Stimulated activated CD4-positive, alpha-beta T cell treated with anti-CD3 and anti-CD28 coated beads, Interleukin-2, amount 100 ng/mL, for 48 hours (primary cell): ENCODE measurements around the gene GRIK2.

Source experiments
- DNase-seq, 2 donors: peaks; one replicate each; pipeline ENCODE4 v3.0.0-alpha.2; 2020

GRIK2 gene

GRCh38 chr6:101650402-101651100 lies 257.0 kb downstream of the GRIK2 start:
- DNase-seq: no peak

GRCh38 chr6:101652079-101652478 lies 258.6 kb downstream of the GRIK2 start:
- DNase-seq: no peak

- DNase-seq: no peak
These were observed 261.6 kb downstream of the GRIK2 start for GRCh38 chr6:101655109-101655508.

DNA sequence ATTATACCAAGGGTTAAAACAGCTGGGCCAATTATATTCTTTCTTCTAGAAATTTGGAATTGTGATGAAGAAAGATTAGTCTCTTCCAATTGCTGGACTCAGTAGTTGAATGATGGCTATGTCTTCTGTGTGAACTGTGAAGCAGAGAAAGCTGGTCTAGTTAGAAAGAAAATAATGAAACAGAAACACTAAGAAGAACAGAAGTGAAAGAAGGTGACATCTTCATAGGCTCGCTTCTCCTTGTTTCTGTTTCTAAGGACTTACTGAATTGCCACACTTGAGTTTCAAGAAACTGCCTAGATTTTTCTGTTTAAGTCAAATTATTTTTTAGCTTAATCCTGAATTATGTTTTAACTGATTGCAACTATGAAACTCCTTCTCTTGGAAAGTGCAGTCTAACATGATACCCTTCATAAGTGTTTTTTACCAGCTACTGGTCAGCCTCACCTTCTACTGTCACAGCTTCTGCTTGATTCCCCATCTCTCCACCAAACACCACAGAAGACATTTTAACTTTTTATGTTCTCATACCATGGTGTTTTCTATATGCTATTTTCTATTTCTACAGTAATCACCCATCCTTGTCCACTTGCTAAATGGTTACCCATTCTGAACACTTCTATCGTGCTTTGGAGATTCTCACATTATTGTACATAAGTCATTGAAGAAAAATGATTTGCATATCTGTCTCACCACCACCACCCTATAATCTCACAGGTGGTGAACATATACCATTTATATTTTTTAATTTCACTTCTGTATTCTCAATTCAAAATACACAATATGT lies 268.8 kb downstream of the GRIK2 start:
- DNase-seq: no peak

- DNase-seq: no peak
These were observed 269.6 kb downstream of the GRIK2 start for GRCh38 chr6:101663100-101663499.

DNA sequence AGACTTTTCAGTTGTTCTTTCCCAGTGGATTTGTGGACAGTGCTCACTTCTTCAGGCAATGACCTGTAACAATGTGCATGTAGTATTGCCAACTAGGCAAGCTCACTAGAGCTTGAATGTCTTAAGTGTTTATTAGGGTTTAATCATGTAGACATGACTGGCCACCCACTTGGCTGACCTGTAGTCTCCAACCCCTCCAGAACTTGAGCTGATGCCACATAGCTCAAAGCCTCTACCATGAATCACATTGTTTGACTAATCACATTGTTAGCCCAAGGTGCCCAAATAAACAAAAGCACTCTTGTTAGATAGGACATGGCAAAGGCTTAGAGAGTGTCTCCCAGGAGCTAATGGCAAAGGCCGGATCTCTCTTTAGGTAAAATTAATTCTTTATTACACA lies 272.7 kb downstream of the GRIK2 start:
- DNase-seq: no peak

GRCh38 chr6:101668496-101669030 lies 275.1 kb downstream of the GRIK2 start:
- DNase-seq: no peak

DNA sequence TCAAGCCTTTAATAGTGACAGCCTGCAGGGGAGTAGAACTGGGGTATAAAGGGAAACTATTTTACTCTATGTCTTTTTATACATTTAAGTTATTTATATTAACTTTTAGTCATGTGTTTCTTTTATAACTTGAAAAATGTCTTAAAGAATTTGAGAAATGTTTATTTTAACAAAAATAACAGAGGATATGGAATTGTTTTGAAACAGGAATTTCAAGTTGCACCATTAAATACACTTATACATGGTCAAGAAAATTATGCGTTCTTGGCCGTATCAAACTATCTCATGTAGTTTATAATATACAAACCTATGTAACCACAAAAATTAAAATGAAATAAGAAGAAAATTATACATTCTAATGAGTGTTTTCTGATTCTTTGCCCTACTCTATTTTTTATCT lies 282.7 kb downstream of the GRIK2 start:
- DNase-seq: no peak

- DNase-seq: no peak
These were observed 289.4 kb downstream of the GRIK2 start for GRCh38 chr6:101682937-101683336.

GRCh38 chr6:101683884-101684283 lies 290.4 kb downstream of the GRIK2 start:
- no peak for DNase-seq

- no peak for DNase-seq
These were observed 293.1 kb downstream of the GRIK2 start for GRCh38 chr6:101686653-101687052.

DNA sequence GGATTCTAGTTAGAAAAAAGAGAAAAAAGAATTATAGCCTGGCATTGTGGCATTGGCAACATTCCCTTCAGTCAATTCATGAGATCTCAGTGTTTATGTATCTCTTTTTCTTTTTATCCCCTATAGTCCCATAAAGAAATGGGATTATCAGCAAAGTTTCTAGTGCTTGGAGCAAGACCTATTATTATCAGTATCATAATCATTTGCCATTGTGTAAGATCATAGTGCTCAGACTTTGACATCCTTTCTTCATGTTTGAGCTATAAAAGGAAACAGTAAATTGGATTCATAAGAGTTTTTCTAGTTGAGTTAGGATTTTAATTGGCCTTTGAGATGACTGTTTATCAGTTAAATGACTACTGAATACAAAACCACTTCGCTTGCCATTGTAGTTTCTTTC lies 295.6 kb downstream of the GRIK2 start:
- DNase-seq: no peak

- DNase-seq: no peak
These were observed 296.2 kb downstream of the GRIK2 start for GRCh38 chr6:101689695-101690094.

DNA sequence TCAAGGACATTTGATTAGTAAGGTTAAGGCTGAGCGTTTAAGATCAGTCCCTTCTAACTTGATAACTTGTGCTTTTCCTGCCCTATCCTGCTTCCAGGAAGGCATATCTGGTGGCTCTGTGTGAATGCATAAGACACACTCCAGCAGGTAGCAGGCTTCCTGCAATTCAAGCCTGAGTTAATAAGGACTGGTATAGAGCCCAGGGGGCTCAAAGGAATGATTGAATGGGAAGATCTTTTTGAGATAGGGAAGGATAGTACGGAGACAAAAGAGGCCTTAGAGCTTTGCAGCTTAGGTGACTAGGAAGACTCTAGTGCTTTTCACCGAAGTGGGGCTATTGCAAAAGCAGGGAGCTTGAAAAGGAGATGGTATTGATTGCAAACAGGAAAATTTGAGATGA lies 307.1 kb downstream of the GRIK2 start:
- DNase-seq: no peak

DNA sequence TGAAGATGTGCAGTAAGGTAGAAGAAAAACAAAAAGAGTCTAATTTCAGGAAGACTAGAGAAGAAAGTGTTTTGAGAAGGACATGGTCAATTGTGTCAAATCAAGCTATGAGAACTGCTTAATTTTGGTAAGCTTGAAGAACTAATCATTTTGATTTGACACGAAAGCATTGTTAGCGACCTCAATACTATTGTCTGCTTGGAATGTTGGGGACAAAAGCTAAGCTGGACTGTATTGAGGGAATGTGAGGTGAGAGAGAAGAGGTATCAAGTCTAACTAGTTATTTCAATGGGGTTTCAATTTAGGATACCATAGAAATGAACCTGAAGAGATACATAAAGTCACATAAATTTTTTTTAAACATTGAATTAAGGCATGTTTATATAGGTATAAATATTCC lies 309.8 kb downstream of the GRIK2 start:
- no peak for DNase-seq

- DNase-seq: no peak
These were observed 312.4 kb downstream of the GRIK2 start for GRCh38 chr6:101705866-101706265.

DNA sequence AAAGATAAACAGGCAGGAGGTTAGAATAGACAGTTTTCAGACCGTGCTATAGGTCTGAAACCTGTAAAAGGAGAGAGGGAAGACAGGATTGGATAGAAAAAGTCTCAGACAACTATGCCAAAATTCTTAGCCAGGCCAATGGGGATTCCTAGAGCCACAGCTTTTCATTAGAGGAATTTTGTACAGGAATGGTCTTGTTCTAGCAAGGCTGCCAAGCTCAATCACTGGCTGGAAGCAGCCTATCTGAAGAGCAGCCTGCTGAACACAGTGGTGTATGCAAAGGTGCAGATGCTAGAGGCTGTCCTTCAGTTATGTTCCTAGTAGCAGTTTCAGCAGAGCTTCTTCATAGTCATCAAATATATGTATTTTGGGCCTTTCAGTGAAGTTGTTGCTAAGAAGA lies 313.1 kb downstream of the GRIK2 start:
- no peak for DNase-seq

- no peak for DNase-seq
These were observed 318.0 kb downstream of the GRIK2 start for GRCh38 chr6:101711518-101711917.

DNA sequence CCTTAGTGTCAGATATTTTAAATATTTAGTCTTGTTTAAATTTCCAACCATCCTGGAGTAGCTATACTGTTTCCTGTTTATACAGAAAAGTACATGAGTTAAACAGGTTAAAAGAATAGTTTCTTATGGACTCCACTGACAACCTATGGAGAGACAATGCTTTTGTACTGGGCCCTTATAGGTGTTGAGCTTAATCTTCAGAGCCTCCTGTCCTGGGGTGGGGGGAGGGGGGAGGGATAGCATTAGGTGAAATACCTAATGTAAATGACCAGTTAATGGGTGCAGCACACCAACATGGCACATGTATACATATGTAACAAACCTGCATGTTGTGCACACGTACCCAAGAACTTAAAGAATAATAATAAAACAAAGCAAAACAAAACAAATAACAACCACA lies 322.9 kb downstream of the GRIK2 start:
- DNase-seq: no peak

DNA sequence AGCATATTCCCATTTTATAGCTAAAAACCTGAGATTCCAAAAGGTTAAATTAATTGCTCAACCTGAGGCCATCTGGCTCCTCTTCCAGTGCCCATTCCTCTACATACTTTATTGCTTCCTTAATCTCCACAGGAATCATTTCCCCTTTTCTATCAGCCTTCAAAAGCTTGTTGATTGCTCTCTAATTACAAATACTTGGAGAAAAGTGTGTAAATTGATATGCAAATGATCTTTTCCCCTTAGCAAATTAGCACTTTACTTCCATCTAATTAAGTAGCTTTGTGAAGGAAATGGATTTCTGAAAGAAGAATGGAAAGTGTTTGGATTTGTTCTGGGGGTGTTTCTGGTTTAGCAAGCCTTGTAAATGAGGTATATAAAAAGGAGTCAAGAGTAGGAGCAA lies 323.3 kb downstream of the GRIK2 start:
- no peak for DNase-seq

GRCh38 chr6:101719521-101719920 lies 326.0 kb downstream of the GRIK2 start:
- no peak for DNase-seq

GRCh38 chr6:101722471-101722870 lies 329.0 kb downstream of the GRIK2 start:
- DNase-seq: no peak

DNA sequence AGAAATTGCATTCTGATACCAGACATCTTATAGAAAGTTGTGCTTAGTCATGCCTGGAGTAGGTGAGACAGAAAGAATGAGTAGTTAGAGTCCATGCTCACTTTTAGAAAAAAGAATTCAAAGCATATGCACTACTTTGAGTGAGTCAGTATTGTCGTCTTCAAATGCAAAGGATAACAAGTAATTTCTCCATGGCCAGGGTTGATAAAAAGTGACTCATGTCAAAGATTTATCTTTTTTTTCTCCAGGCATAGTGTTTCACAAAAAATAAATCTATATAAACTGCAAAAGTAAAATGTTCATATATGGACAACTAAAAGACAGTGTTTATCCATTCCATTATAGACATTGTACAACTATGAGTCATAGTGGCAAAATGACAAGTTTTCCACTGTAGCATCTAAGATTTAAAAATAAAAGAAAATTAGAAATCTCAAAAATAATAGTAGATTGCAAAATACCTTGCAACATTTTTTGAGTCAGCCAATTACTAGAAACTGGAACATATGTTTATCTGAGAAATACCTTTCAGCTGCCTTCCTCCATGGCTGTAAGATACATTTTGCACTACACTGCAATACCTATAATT lies 329.6 kb downstream of the GRIK2 start:
- no peak for DNase-seq

DNA sequence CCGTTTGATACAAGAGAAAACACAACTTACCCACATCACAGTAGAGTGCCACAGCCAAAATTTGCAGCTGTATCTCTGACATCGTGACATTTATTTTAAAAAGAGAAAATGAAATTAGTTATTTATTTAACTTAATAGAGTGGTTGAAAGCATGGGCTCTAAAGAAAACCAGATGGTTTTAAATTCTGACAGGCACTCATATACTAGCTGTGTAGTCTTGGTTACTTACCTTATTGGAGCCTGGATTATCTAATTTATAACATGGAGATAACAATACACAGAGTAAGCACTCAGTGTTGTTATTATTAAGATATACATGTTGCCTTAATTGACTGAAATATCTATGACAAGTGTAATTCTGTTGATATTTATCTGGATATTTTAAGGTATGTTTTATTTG lies 334.9 kb downstream of the GRIK2 start:
- DNase-seq: no peak
